ENCODE results near the gene CERS6. TPM values are rescaled to one million over a fixed set of nuclear protein-coding genes. Genes with fewer than 3 reads are reported as not detected.

Gene CERS6
- total and polyA plus RNA-seq, 8 donors, result 3.2 to 18.0 (median 7.6) TPM

- ATAC-seq, result no peak
- Histone ChIP-seq H3K27me3 (no peaks in the 10 kb centered on the region), H3K9me3 (no peaks in the 10 kb centered on the region), H3K4me1 (no peaks in the 10 kb centered on the region), H3K27ac (no peak overlapping the region), H3K4me3 (no peak overlapping the region), H3K36me3 (no peaks in the 10 kb centered on the region)
- DNase-seq, result no peak
- no peak for TF ChIP-seq CTCF (IDR thresholded peaks at IDR 0.05)
- intact Hi-C loops (cut with DNase I), result no loop called here
- FAIRE-seq, result no peak
- WGBS, 2 donors, result 78 to 85% methylated on average over 6 of the region's 6 CpGs
Measured at GRCh38 chr2:168429988-168430387, 26.1 kb upstream of the CERS6 start.

DNA sequence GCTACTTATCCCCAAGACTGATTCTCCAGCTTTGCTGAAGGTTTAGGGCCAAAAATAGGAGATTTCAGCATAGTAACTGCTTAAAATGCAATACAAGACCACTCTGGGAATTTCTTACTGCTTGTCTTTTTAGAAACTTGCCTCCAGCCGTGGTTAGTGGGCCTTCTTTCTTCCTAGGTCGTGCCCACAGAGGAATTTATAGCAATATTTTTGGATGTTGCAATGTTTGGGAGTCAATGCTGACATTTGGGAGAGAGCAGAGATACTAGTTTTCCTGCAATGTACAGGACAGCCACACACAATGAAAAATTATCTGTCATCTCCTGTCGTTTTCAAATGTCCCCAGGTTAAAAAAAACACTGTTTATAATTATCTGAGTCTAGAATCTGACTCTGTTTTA is 25.6 kb upstream of the CERS6 start:
- no peak overlapping the region for H3K4me3 ChIP-seq
- H3K27me3 ChIP-seq, result no peaks in the 10 kb centered on the region
- no peak for TF ChIP-seq CTCF (IDR thresholded peaks at IDR 0.05)
- H3K27ac ChIP-seq, result no peak overlapping the region
- no peaks in the 10 kb centered on the region for H3K4me1 ChIP-seq
- FAIRE-seq (no peak), DNase-seq (no peak), ATAC-seq (no peak)
- 47 to 50% methylated on average over 3 of the region's 3 CpGs for WGBS, 2 donors
- no peaks in the 10 kb centered on the region for H3K9me3 ChIP-seq
- H3K36me3 ChIP-seq, result no peaks in the 10 kb centered on the region
- intact Hi-C loops (cut with DNase I), result no loop called here

DNA sequence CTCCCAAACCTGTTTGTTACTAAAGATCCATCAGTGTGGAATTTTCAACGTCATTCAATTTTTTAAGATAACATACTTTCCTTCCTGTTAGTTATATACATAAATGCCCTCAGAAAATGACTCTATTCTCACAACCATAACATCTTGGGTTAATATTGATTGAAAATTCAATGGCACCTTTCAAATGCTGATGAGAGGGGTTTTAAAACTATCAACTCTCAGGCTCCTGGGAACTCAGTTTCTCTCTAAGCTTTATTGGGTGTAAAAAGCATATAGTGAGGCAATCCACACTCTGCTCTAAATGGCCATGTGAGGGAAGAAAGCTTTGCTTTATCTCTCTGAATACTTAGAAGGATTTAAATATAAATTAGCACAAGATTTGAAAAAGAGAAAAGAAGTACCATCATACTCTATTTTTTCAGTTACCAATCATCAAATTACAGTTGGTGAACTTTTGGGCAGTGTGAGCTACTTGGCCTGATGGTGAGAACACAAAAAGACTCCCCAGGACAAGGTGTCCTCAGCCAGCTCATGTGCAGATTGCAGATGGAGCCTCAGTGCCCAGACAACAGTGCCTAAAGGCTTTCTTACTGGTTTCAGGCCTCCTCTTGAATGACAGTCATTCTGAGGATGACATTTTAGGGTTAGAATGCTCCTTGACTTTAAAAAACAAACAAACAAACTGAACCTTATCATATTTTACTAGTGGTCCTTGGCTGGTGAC is 24.6 kb upstream of the CERS6 start:
- intact Hi-C loops (cut with DNase I), result no loop called here
- Histone ChIP-seq H3K4me3 (no peak overlapping the region), H3K9me3 (no peaks in the 10 kb centered on the region), H3K36me3 (no peaks in the 10 kb centered on the region), H3K27ac (no peak overlapping the region), H3K4me1 (no peaks in the 10 kb centered on the region), H3K27me3 (no peaks in the 10 kb centered on the region)
- TF ChIP-seq CTCF (IDR thresholded peaks at IDR 0.05), result no peak
- DNase-seq, result no peak
- ATAC-seq, result no peak
- WGBS, 2 donors, result 64 to 70% methylated on average over 1 of the region's 1 CpG
- FAIRE-seq, result no peak

GRCh38 chr2:168432100-168432499 is 24.0 kb upstream of the CERS6 start:
- WGBS, 2 donors, result 89 to 93% methylated on average over 3 of the region's 3 CpGs

More at GRCh38 chr2:168432100-168432499, 24.0 kb upstream of the CERS6 start:
- Histone ChIP-seq H3K4me3 (no peak overlapping the region), H3K4me1 (no peaks in the 10 kb centered on the region), H3K27me3 (no peaks in the 10 kb centered on the region), H3K9me3 (no peaks in the 10 kb centered on the region), H3K27ac (no peak overlapping the region), H3K36me3 (no peaks in the 10 kb centered on the region)
- intact Hi-C loops (cut with DNase I), result no loop called here
- no peak for FAIRE-seq
- TF ChIP-seq CTCF (IDR thresholded peaks at IDR 0.05), result no peak
- no peak for DNase-seq
- ATAC-seq, result no peak
